Measurements from ENCODE around the gene PHF12.

DNA sequence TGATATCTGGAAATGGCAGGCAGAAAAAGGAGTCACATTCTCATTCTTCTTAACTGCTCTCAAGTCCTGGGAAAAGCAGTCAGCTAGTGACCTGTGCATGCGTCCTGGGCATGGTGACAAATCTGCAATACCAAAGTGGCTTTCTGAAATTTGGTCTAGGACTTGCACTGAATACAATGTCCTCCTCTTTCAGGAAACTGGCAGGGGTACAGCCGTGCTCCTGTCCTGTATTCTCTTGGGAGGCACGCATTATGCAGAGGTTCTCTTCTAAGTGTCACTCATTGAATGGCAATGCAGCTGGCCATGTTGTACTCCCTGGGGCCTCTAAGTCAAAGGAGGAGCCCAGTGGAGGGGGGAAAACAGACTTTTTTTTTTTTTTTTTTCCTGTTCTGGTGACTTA lies 10.6 kb downstream of the PHF12 start:
- TF ChIP-seq POLR2A (IDR thresholded peaks at IDR 0.05; ENCODE audit: low read depth, low read length) (no peak), TAF1 (IDR thresholded peaks at IDR 0.05; ENCODE audit: low read depth, low read length) (no peak), POLR2AphosphoS5 (IDR thresholded peaks at IDR 0.05; ENCODE audit: low read depth, low read length) (no peak), POU2F2 (IDR thresholded peaks at IDR 0.05; ENCODE audit: low read depth, low read length) (no peak), SPI1 (IDR thresholded peaks at IDR 0.05; ENCODE audit: low read depth, low read length) (no peak)
